ENCODE data around the gene TBPL2.

TBPL2 gene

GRCh38 chr14:55454264-55455002, 14.0 kb upstream of the TBPL2 start:
- peak; percentile 84 for DNase-seq
- H3K9me3 ChIP-seq (ENCODE audit: control insufficient read depth, low read length), result no peaks in the 10 kb centered on the region
- peak overlapping the region; percentile 30 to 47 for H3K4ac ChIP-seq (ENCODE audit: low read depth in 1 of 2, low read length in 2 of 2)
- H2BK120ac ChIP-seq (ENCODE audit: low read depth, low read length), result no peak overlapping the region
- H3K4me2 ChIP-seq (ENCODE audit: low read length, poor library complexity, severe bottlenecking), result peak overlapping the region; percentile 14
- no peak overlapping the region for H3K14ac ChIP-seq (ENCODE audit: low read length in 2 of 2)
- no peaks in the 10 kb centered on the region for H3K36me3 ChIP-seq (ENCODE audit: control insufficient read depth in 1 of 2, insufficient read depth in 2 of 2, low read depth in 1 of 2, low read length in 2 of 2)
- H2AK5ac ChIP-seq (ENCODE audit: low read length, severe bottlenecking), result peak overlapping the region; percentile 68
- H2BK15ac ChIP-seq (ENCODE audit: low read depth, poor library complexity, severe bottlenecking), result no peak overlapping the region
- peak overlapping the region; percentile 54 to 93 for H3K18ac ChIP-seq (ENCODE audit: low read depth in 1 of 2, low read length in 2 of 2)
- no peaks in the 10 kb centered on the region for H3K79me1 ChIP-seq (replicated peaks; ENCODE audit: low read length, poor library complexity, severe bottlenecking)
- peak overlapping the region in 1 of 2 experiments; percentile 22 for H3K4me3 ChIP-seq (ENCODE audit: insufficient read depth in 1 of 2, low read depth in 1 of 2, low read length in 2 of 2)
- H2BK5ac ChIP-seq (ENCODE audit: low read depth, low read length, poor library complexity, severe bottlenecking), result no peak overlapping the region
- H3K9ac ChIP-seq (ENCODE audit: low read length), result peak overlapping the region; percentile 47
- H2AFZ ChIP-seq (ENCODE audit: low read depth, low read length), result no peak overlapping the region
- peak overlapping the region; percentile 66 for H4K91ac ChIP-seq (ENCODE audit: low read length)
- H2BK12ac ChIP-seq (ENCODE audit: low read length in 2 of 2), result peak overlapping the region; percentile 28 to 87
- H4K8ac ChIP-seq (ENCODE audit: low read length), result peak overlapping the region; percentile 56
- H3K27ac ChIP-seq (ENCODE audit: low read length, poor library complexity, severe bottlenecking), result peak overlapping the region; percentile 48
- H3K4me1 ChIP-seq (ENCODE audit: control insufficient read depth, insufficient read depth, low read depth, low read length), result peaks cover 9% of the 10 kb centered on the region
- H3K27me3 ChIP-seq (ENCODE audit: control insufficient read depth in 1 of 2, insufficient read depth in 1 of 2, low read length in 2 of 2), result no peaks in the 10 kb centered on the region
- WGBS, result 9% methylated on average over 13 of the region's 13 CpGs
- no peak overlapping the region for H3K23ac ChIP-seq (ENCODE audit: low read length in 2 of 2)

DNA sequence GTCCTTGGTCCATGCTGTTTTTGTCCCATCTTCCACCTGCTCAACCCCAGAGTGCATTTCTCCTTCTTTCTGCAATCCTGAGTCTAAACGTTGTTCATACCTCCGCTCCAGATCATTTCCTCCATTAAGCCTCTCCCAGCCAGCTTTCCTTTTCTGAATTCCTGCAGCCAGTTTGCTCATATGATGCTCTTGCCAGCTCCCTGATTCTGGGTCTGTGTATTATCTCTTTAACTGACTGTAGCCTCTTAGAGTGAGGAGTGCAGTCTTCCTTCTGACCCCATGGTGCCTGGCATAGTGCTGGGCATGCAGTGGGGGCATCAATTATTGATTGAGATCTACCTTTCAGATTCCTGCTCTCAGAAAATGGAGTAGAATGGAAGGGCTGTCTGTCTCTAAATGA, 11.5 kb upstream of the TBPL2 start:
- H3K79me1 ChIP-seq (replicated peaks; ENCODE audit: low read length, poor library complexity, severe bottlenecking), result no peaks in the 10 kb centered on the region
- no peak overlapping the region for H3K14ac ChIP-seq (ENCODE audit: low read length in 2 of 2)
- no peak overlapping the region for H3K27ac ChIP-seq (ENCODE audit: low read length, poor library complexity, severe bottlenecking)
- H3K4ac ChIP-seq (ENCODE audit: low read depth in 1 of 2, low read length in 2 of 2), result no peak overlapping the region
- no peak overlapping the region for H3K9ac ChIP-seq (ENCODE audit: low read length)
- no peak overlapping the region for H4K8ac ChIP-seq (ENCODE audit: low read length)
- H3K27me3 ChIP-seq (ENCODE audit: control insufficient read depth in 1 of 2, insufficient read depth in 1 of 2, low read length in 2 of 2), result no peaks in the 10 kb centered on the region
- peak overlapping the region in 1 of 2 experiments; percentile 44 for H3K18ac ChIP-seq (ENCODE audit: low read depth in 1 of 2, low read length in 2 of 2)
- H3K4me2 ChIP-seq (ENCODE audit: low read length, poor library complexity, severe bottlenecking), result no peak overlapping the region
- no peak overlapping the region for H3K4me3 ChIP-seq (ENCODE audit: insufficient read depth in 1 of 2, low read depth in 1 of 2, low read length in 2 of 2)
- H3K4me1 ChIP-seq (ENCODE audit: control insufficient read depth, insufficient read depth, low read depth, low read length), result peaks cover 11% of the 10 kb centered on the region
- H2BK120ac ChIP-seq (ENCODE audit: low read depth, low read length), result no peak overlapping the region
- no peak overlapping the region for H2BK5ac ChIP-seq (ENCODE audit: low read depth, low read length, poor library complexity, severe bottlenecking)
- H2BK12ac ChIP-seq (ENCODE audit: low read length in 2 of 2), result no peak overlapping the region
- H3K9me3 ChIP-seq (ENCODE audit: control insufficient read depth, low read length), result no peaks in the 10 kb centered on the region
- no peak overlapping the region for H2AK5ac ChIP-seq (ENCODE audit: low read length, severe bottlenecking)
- no peak overlapping the region for H3K23ac ChIP-seq (ENCODE audit: low read length in 2 of 2)
- no peak overlapping the region for H2AFZ ChIP-seq (ENCODE audit: low read depth, low read length)
- DNase-seq, result no peak
- no peaks in the 10 kb centered on the region for H3K36me3 ChIP-seq (ENCODE audit: control insufficient read depth in 1 of 2, insufficient read depth in 2 of 2, low read depth in 1 of 2, low read length in 2 of 2)
- H2BK15ac ChIP-seq (ENCODE audit: low read depth, poor library complexity, severe bottlenecking), result no peak overlapping the region
- 84% methylated on average over 2 of the region's 2 CpGs for WGBS
- no peak overlapping the region for H4K91ac ChIP-seq (ENCODE audit: low read length)

DNA sequence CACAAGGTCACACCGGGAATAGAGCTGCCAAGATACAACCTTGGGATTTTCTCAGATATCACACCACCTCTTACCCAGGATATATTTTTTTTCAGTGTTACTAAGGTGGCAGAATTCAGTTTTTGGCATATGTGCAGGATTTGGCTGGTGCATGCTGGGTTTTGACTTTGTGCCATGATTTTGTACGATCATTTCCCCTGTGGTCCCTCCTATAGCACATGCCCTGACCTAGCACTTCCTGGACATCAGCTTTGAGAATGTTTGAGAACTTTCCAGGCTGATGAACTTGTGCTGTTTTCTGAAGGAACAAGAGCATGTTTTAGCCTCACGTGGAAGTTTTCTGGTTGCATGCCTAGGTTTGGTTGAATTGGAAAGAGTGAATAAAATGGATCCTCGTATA, 11.0 kb upstream of the TBPL2 start:
- no peak for DNase-seq
- Histone ChIP-seq H2BK120ac (ENCODE audit: low read depth, low read length) (no peak overlapping the region), H2AK5ac (ENCODE audit: low read length, severe bottlenecking) (no peak overlapping the region), H3K23ac (ENCODE audit: low read length in 2 of 2) (no peak overlapping the region), H4K91ac (ENCODE audit: low read length) (no peak overlapping the region), H3K14ac (ENCODE audit: low read length in 2 of 2) (no peak overlapping the region), H2BK12ac (ENCODE audit: low read length in 2 of 2) (no peak overlapping the region), H3K4me1 (ENCODE audit: control insufficient read depth, insufficient read depth, low read depth, low read length) (peaks cover 11% of the 10 kb centered on the region), H3K4me3 (ENCODE audit: insufficient read depth in 1 of 2, low read depth in 1 of 2, low read length in 2 of 2) (no peak overlapping the region), H3K4ac (ENCODE audit: low read depth in 1 of 2, low read length in 2 of 2) (no peak overlapping the region), H3K79me1 (replicated peaks; ENCODE audit: low read length, poor library complexity, severe bottlenecking) (no peaks in the 10 kb centered on the region), H3K4me2 (ENCODE audit: low read length, poor library complexity, severe bottlenecking) (no peak overlapping the region), H3K9ac (ENCODE audit: low read length) (no peak overlapping the region), H3K36me3 (ENCODE audit: control insufficient read depth in 1 of 2, insufficient read depth in 2 of 2, low read depth in 1 of 2, low read length in 2 of 2) (no peaks in the 10 kb centered on the region), H2AFZ (ENCODE audit: low read depth, low read length) (no peak overlapping the region), H3K18ac (ENCODE audit: low read depth in 1 of 2, low read length in 2 of 2) (no peak overlapping the region), H2BK15ac (ENCODE audit: low read depth, poor library complexity, severe bottlenecking) (no peak overlapping the region), H3K27ac (ENCODE audit: low read length, poor library complexity, severe bottlenecking) (no peak overlapping the region), H3K9me3 (ENCODE audit: control insufficient read depth, low read length) (no peaks in the 10 kb centered on the region), H2BK5ac (ENCODE audit: low read depth, low read length, poor library complexity, severe bottlenecking) (no peak overlapping the region), H4K8ac (ENCODE audit: low read length) (no peak overlapping the region), H3K27me3 (ENCODE audit: control insufficient read depth in 1 of 2, insufficient read depth in 1 of 2, low read length in 2 of 2) (no peaks in the 10 kb centered on the region)
- 88% methylated on average over 2 of the region's 4 CpGs for whole genome bisulfite sequencing

GRCh38 chr14:55450987-55451386, 10.6 kb upstream of the TBPL2 start:
- Histone ChIP-seq H2BK5ac (ENCODE audit: low read depth, low read length, poor library complexity, severe bottlenecking) (no peak overlapping the region), H3K4me3 (ENCODE audit: insufficient read depth in 1 of 2, low read depth in 1 of 2, low read length in 2 of 2) (no peak overlapping the region), H3K9me3 (ENCODE audit: control insufficient read depth, low read length) (no peaks in the 10 kb centered on the region), H2BK12ac (ENCODE audit: low read length in 2 of 2) (peak overlapping the region in 1 of 2 experiments; percentile 31), H3K4me2 (ENCODE audit: low read length, poor library complexity, severe bottlenecking) (no peak overlapping the region), H2BK15ac (ENCODE audit: low read depth, poor library complexity, severe bottlenecking) (no peak overlapping the region), H3K79me1 (replicated peaks; ENCODE audit: low read length, poor library complexity, severe bottlenecking) (no peaks in the 10 kb centered on the region), H2AFZ (ENCODE audit: low read depth, low read length) (no peak overlapping the region), H3K14ac (ENCODE audit: low read length in 2 of 2) (no peak overlapping the region), H3K18ac (ENCODE audit: low read depth in 1 of 2, low read length in 2 of 2) (peak overlapping the region in 1 of 2 experiments; percentile 2), H3K36me3 (ENCODE audit: control insufficient read depth in 1 of 2, insufficient read depth in 2 of 2, low read depth in 1 of 2, low read length in 2 of 2) (no peaks in the 10 kb centered on the region), H3K27ac (ENCODE audit: low read length, poor library complexity, severe bottlenecking) (no peak overlapping the region), H3K23ac (ENCODE audit: low read length in 2 of 2) (no peak overlapping the region), H2AK5ac (ENCODE audit: low read length, severe bottlenecking) (no peak overlapping the region), H2BK120ac (ENCODE audit: low read depth, low read length) (no peak overlapping the region), H3K9ac (ENCODE audit: low read length) (no peak overlapping the region), H3K4me1 (ENCODE audit: control insufficient read depth, insufficient read depth, low read depth, low read length) (peaks cover 11% of the 10 kb centered on the region), H3K4ac (ENCODE audit: low read depth in 1 of 2, low read length in 2 of 2) (no peak overlapping the region), H4K91ac (ENCODE audit: low read length) (no peak overlapping the region), H3K27me3 (ENCODE audit: control insufficient read depth in 1 of 2, insufficient read depth in 1 of 2, low read length in 2 of 2) (no peaks in the 10 kb centered on the region), H4K8ac (ENCODE audit: low read length) (no peak overlapping the region)
- DNase-seq, result no peak
